Fibroblast of lung (primary cell): ENCODE data around the gene CRACR2A.

Source experiments
- EZH2 ChIP-seq: IDR thresholded peaks from 2 replicates; pipeline ENCODE4 v1.5.1; 2012; ENCODE audit warnings: low read length, control low read depth, mild to moderate bottlenecking; ENCODE audit errors: missing control alignments
- TF ChIP-seq, protein P1 (sequence below), 2 donors: IDR thresholded peaks in 1 of 2; conservative IDR thresholded peaks in 1 of 2; 1 replicate in 1 of 2; 2 replicates in 1 of 2; pipeline ENCODE4 v1.5.1; 2011 to 2012; ENCODE audit warnings: low read length in 2 of 2, control low read depth in 1 of 2, inconsistent platforms in 1 of 2, low read depth in 1 of 2, mild to moderate bottlenecking in 1 of 2

DNA sequence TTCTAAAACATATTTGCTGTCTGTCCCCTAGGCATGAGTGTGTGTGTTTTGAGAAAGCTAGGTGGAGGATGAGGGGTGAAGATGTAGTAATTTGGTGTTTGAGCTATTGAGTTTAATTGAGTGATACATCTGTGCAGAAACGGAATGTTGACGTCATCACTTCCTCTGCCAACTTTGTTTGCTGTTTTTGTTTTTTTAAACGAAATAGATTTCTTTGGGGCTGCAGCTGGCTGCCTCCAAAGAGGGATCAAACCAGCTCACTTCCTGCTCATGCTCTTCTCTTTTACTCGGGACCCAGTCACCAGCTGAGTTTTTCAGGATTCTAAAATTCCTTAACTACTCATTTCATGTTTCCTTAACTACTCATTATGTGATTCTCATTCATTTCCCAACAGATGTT, 19.5 kb upstream of the CRACR2A start:
- TF ChIP-seq, protein P1, sequence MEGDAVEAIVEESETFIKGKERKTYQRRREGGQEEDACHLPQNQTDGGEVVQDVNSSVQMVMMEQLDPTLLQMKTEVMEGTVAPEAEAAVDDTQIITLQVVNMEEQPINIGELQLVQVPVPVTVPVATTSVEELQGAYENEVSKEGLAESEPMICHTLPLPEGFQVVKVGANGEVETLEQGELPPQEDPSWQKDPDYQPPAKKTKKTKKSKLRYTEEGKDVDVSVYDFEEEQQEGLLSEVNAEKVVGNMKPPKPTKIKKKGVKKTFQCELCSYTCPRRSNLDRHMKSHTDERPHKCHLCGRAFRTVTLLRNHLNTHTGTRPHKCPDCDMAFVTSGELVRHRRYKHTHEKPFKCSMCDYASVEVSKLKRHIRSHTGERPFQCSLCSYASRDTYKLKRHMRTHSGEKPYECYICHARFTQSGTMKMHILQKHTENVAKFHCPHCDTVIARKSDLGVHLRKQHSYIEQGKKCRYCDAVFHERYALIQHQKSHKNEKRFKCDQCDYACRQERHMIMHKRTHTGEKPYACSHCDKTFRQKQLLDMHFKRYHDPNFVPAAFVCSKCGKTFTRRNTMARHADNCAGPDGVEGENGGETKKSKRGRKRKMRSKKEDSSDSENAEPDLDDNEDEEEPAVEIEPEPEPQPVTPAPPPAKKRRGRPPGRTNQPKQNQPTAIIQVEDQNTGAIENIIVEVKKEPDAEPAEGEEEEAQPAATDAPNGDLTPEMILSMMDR (conservative IDR thresholded peaks at IDR 0.05 in 1 of 2, IDR thresholded peaks at IDR 0.05 in 1 of 2; ENCODE audit: low read depth in 1 of 2, low read length in 2 of 2) = no peak
- no peak for TF ChIP-seq EZH2
